Activated CD4-positive, alpha-beta T cell treated with anti-CD3 and anti-CD28 coated beads, Interleukin-2, Interleukin-6, amounts not matched to agents 100 ng/mL and 50 ng/mL, durations not matched to agents 16 hours and 8 hours (primary cell): Measurements from ENCODE around the gene SF3B6.
"Not testable (repeated sequence)": the region's sequence is repeated elsewhere in the genome, so short reads cannot be mapped to it uniquely, and the experiment has no call there.

Experiments
- DNase-seq: peaks from one replicate; pipeline ENCODE4 v3.0.0-alpha.2; 2020

SF3B6 gene, protein sequence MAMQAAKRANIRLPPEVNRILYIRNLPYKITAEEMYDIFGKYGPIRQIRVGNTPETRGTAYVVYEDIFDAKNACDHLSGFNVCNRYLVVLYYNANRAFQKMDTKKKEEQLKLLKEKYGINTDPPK

DNA sequence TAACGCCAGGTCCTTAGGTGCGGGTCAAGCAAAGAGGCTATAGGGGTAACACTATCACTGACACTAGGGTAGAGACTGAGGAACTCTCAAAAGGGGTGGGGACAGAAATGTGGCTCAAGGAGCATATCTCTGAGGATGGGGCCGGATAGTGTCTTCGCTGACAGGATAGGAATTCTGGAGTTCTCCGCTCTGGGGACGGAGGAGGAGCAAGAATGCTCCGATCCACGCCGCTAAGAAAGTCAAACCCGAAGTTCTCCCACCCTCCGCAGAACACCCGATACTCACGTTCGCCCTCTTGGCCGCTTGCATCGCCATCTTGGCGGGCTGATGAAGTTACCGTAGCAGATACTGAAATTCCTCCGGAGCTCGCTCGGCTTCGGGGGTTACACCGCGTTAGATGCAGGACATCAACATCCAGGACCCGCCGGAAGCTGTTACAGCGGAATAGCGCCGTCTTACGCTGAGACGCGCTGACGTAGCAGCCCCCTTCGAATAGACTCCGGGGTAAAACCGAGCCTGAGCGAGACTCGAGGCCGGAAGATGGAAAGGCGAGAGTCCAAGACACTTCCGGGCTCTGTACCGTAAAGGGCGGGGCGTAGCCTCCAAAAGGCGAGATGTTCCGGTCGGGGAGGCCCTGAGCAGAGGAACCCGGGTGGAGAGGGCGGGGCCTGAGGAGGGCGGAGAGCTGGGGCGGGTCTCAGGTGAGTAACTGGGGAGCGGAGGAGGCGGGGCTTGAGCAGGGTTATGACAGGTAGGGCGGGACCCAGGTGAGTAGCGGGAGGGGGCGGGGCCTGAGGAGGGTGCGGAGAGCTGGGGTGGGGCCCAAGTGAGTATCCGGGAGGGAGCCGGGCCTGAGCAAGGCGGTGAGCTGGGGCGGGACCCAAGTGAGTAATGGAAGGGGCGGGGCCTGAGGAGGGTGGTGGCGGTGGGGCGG, at the start of gene SF3B6:
SF3B6 (minus strand) TSS at position 412 of the 934 bp plus-strand sequence; CDS start at position 315, 97 bp downstream.
- DNase-seq = peak; percentile 99

DNA sequence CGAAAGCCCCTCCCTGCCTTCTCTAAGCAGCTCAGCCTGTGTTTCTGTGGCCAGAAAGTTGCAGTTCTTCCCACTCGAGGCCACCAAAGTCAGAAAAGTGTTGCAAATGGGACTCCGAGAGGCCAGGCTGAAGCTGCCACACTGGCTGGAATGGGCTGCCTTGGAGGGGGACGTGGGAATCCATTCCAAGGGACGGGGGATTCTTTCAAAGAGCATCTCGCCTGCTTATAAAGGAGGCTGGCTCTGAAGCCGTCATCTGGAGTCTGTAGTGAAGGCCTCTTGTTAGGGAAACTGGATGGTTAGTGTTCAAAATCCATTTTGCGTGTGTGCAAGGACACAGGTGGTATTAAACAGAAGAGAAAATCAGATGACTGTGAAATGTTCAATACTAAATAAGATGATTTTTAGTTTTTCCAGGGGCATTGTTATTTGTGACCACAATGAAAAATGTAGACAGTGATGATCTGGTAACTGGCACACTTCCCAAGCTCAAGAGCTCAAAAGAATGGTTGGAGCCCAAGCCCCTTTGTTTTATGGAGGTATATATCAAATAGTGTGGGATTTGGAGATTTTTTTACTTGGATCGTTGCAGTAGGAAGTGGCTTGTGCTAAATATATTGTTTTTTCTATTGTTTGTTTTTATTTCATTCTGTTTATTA, 47.9 kb upstream of the SF3B6 start:
- no peak for DNase-seq

DNA sequence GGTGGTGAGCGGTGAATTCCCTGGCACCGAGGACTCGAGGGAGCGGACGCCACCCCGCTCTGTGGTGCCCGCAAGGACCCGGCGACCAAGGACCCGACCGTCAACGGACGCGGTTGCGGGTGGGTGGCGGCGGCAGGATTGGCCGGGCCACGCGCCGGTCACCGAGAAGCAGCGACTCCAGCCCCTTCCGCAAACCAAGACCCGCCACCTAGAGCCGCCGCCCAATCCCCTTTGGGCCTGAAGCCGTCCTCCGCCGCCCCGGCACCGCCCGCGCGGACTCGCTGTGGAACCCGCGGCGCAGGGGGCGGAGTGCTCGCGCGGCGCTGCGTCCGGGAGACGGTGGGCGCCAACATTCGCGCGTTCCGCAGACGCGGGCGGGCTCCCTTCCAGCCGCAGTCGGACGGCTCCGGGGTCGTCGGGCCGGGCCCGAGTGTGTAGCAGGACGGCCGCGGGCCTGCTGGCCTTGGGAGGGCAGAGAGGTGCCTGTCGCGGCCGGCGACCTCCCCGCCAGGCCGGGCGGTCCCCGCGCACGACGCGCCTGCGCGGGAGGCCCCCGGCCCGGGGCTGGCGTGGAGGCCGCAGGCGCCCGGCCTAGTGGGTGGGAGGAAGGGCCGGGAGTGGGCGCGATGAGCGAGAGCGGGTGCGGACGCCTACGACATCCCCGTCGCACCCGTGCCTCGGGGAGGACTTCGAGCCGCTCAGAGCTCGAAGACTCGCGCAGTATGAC, 47.2 kb upstream of the SF3B6 start, which contains the start of the genes FAM228B and PFN4:
FAM228B (plus strand) TSS at position 275 of the 727 bp plus-strand sequence. CDS start 893 bp downstream, outside the sequence.
PFN4 (minus strand) TSS at position 140 of the 727 bp plus-strand sequence. CDS start 799 bp downstream, outside the sequence.
- peak; percentile 87 for DNase-seq

DNA sequence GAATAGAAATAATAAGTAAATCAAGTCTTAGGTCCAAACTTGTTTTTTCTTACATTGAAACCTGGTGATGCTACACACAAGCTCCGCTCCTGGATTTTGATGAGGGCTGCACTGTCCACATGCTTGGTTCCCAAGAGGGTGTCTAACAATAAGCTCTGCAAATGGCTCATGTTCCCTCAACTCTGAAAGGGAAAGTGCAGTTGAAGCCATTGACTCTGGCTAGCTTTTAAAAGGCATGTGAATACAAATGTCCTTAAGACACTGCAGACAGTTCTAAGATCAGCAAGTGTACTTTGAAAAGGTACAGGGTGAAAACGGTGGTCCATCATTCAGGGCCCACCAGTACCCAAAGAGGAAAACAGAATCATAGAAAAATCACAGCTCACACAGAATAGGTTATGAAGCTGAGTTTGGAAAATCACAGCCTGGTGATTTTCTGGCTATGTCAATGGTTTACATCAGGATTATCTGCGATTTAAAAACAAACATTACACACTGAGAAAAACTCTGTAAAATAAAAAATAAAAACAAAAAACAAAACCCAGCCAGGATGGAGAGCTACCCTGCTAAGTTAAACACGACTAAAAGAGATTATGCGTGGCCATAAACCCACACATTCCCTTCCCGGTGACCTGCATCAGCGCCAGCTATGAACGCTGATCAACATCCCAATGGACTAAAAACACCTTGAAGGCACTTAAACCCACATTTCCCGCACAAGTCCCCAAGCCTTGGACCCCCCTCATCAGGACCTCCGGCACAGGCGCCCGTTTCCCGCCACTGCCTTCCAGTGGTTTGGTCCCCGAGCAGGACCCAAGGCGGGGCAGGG, 46.5 kb upstream of the SF3B6 start:
- DNase-seq = no peak

DNA sequence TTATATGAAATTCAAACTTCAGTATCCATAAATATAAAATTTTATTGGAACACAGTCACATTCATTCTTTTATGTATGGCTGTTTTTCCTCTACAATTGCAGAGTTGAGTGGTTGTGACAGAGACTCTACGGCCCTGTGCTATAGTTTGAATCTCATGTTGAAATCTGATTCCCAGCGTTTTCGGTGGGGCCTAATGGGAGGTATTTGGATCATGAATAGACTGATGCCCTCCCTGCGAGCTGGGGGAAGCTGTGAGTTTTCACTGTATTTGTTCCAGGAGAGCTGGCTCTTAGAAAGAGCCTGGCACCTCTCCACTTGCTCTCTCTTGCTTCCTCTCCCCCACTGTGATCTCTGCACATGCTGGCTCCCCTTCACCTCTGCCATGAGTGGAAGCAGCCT, 45.3 kb upstream of the SF3B6 start:
- no peak for DNase-seq

DNA sequence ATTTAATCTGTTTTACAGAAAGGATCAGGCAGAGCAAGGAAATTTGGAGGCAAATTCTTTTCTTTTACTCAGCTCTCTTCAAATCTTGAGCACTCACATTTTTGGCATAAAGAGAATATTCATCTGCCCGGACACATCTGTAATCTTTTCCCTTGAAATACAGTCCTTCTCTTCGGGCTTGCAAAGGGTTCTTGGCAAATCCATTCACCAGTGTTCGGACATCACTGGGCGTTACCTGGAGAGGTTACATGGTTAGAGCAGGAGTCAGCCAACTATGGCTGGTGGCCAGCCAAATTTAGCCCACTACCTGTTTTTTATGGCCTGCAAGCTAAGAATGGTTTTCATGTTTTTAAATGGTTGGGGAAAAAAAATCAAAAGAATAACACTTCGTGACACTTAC, 44.9 kb upstream of the SF3B6 start:
- no peak for DNase-seq

DNA sequence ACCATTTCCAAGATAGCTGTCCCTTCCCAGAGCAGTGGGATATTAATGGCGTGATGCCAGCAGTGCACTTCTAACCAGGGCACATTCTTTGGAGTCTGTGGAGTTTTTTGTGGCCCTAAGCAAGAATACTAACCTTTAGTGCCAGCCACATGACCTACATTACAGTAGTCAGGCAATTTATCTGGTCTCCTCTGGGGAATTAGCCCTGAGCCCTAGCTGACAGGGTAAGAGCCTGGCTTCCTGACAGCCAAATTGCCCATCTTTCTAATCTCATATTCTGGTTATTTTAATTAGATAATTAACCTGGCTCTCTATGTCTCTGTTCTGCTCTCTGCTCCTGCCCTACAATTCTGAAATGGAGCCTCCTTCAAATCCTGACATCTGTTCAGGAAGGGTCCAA, 41.8 kb upstream of the SF3B6 start:
- no peak for DNase-seq

DNA sequence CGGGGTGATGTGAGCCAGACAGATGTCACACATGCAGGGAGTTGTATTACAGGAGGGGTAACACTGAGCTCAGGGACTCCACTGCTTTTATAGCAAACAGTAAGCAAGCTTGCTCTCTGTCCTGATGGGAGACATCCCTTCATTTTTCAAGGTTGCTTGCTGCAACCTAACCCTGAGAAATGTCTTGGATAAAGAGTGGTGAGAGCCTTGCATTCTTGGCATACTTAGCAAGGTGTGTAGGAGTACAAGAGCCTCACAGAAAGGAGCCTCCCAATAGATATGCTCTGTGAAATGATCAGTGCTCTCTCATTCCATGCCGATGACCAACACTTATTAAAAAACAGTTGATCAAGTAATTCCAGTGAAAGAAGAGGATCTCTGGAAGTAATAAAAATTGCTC, 38.9 kb upstream of the SF3B6 start:
- no peak for DNase-seq

DNA sequence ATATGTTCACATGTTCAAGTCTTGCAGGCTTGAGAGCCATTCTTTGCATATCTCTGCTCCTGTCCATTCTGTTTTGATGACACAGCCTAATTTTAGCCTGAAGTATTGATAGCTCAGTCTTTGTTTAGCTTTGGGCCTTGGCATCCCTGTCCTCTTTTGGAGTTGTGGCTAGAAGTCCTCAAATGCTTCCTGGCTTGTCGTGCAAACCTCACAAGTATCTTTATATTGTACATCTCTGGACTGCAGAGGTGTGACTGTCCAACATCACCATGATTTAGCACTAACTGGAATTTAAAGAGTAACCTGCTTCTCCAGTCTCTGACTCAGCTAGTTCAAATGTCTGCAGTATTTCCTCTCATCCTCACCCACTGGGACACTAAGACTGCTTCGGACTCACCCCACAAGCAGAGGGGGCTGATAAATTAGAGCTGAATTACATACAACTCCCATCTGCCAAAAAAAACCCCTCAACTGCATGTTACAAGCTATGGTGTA, 35.3 kb upstream of the SF3B6 start:
- no peak for DNase-seq

DNA sequence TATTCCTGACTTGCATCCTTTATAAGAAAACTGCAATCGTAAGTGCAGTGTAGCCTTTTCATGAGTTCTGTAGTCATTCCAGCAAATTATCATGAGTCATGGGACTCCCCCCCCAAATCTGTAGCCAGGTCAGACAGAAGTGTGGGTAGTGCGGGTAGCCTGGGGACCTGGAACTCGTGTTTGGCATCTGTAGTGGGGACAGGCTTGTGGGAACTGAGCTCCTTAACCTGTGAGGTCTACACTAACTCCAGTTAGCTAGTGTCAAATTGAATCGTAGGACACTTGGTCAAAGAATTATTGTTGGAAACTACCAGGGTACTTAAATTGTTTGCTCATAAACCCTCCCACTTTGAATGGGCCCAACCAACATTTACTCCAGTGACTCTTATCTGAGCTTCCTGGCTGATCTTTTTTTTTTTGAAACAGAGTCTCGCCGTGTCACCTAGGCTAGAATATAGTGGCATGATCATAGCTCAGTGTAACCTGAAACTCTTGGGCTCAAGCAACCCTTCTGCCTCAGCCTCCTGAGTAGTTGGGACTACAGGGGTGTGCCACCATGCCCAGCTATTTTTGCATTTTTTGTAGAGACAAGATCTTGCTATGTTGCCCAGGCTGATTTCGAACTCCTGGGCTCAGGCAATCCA, 34.7 kb upstream of the SF3B6 start:
- DNase-seq = no peak

DNA sequence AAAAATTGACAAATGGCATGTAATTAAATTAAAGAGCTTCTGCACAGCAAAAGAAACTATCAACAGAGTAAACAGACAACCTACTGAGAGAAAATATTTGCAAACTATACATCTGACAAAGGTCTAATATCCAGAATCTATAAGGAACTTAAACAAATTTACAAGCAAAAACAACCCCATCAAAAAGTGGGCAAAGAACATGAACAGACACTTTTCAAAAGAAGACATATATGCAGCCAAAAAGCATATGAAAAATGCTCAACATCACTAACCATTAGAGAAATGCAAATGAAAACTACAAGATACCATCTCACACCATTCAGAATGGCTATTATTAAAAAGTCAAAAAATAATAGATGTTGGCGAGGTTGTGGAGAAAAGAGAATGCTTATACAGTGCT, 33.3 kb upstream of the SF3B6 start:
- DNase-seq = not testable (repeated sequence)

DNA sequence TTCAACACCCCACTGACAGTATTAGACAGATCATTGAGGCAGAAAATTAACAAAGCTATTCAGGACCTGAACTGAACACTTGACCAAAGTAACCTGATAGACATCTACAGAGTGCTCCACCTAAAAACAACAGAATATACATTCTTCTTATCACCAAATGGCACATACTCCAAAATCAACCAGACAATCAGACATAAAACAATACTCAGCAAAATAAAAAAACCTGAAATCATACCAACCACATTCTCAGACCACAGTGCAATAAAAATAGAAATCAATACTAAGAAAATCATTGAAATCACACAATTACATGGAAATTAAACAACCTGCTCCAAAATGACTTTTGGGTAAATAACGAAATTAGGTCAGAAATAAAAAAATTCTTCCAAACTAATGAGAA, 31.2 kb upstream of the SF3B6 start:
- no peak for DNase-seq

DNA sequence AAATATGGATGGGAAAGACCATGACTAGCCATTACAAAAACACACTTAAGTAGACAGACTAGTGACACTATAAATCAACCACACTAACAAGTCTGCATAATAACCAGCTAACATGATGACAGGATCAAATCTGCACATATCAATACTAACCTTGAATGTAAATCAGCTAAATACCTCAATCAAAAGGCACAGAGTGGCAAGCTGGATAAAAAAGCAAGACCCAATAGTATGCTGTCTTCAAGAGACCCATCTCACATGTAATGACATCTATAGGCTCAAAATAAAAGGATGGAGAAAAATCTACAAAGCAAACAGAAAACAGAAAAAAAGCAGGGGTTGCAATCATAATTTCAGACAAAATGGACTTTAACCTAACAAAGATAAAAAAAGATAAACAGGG, 30.7 kb upstream of the SF3B6 start:
- DNase-seq = no peak

DNA sequence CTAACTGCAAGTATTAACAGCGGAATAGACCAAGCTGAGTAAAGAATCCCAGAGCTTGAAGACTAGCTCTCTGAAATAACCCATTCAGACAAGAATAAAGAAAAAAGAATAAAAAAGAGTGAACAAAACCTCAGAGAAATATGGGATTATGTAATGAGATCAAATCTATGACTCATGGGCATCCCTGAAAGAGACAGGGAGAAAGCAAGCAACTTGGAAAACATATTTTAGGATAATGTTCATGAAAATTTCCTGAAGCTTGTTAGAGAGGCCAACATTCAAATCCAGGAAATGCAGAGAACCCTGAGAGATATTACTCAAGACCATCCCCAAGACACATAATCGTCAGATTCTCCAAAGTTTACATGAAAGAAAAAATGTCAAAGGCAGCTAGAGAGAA, 29.7 kb upstream of the SF3B6 start:
- no peak for DNase-seq

DNA sequence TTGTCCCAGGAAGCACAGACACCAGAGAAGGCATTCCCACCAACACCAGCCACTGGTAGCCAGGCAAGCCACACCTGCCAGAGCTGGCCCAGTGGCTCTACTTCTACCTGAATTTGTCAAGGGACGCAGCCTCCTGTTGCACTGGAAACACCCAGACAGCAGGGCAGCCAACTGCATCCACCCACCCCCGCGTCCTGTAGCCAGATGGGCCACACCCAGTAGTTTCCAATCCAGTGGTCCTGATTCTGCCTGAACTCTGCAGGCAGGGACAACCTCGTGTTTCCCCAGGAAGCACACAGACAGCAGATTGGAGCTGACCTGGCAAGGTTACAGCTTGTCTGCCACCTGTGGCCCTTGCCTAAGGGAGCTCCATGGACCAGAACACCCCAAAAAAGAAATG, 28.8 kb upstream of the SF3B6 start:
- DNase-seq = no peak

DNA sequence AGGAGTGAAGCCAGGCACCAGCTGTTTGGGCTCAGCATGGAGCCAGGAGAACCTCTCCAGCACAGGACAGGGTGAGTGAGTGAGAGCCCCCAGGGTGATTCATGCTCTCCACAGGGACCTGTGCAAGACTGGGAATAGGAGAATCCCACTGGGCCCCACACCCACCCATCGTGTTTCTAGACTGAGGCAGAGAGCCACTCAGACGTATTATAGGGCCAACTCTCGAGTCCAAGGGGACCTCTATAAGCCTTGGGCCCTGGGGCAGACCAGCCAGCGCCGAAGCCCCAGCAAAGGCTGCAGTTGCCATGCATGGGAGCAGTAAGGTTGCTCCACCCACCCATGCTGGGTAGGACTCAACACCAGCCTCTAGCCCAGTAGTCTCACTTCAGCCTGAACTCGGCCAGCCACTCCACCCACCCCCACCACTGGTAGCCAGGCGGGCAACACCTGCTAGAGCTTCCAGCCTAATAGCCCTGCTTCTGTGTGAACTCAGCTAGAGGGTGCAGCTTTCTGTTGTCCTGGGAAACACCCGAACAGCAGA, 28.1 kb upstream of the SF3B6 start:
- no peak for DNase-seq

DNA sequence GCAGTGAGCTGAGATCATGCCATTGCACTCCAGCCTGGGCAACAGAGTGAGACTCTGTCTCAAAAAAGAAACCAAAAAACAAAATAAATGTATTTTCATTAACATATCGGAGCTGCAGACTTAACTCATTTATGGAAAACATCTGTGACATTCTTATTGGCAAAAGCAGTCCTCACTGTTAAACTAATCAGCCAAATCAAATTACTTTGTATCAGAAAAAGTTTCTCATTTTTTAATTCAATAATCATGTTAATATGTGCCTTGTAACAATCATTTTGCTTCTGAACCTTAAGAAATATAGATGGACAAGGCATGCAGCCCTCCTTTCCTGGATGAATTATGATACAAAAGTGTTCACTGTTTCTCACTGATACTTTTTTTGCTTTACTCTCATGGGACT, 26.6 kb upstream of the SF3B6 start:
- no peak for DNase-seq

DNA sequence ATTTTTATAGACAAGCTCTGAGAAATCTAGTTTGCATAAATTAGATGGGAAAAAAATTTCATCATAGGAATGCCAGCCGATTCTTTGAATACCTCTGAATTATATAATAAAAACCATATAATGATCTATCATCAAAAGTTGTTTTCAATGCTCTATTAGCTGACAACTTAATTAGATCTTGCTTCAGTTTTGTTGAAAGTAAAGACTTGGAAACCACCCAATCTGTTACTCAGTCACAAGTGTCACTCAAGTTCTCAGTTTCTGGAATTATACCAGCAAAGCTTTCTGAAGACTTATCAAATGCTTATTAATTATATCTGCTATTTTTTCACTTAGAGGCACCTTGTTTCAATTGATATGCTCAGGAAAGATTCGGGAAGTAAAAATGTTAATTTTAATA, 25.9 kb upstream of the SF3B6 start:
- no peak for DNase-seq

DNA sequence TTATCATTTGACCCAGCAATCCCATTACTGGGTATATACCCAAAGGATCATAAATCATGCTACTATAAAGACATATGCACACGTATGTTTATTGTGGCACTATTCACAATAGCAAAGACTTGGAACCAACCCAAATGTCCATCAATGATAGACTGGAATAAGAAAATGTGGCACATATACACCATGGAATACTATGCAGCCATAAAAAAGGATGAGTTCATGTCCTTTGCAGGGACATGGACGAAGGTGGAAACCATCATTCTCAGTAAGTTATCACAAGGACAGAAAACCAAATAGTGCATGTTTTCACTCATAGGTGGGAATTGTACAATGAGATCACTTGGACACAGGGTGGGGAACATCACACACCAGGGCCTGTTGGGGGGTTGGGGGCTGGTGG, 24.6 kb upstream of the SF3B6 start:
- not testable (repeated sequence) for DNase-seq

DNA sequence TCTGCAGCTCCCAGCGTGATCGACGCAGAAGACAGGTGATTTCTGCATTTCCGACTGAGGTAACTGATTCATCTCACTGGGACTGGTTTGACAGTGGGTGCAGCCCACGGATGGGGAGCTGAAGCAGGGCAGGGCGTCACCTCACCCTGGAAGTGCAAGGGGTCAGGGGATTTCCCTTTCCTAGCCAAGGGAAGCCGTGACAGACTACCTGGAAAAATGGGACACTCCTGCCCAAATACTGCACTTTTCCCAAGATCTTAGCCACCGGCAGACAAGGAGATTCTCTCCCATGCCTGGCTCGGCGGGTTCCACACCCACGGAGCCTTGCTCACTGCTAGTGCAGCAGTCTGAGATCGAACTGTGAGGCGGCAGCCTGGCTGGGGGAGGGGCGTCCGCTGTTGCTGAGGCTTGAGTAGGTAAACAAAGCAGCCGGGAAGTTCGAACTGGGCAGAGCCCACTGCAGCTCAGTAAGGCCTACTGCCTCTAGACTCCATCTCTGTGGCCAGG, 19.1 kb upstream of the SF3B6 start:
- DNase-seq = not testable (repeated sequence)

DNA sequence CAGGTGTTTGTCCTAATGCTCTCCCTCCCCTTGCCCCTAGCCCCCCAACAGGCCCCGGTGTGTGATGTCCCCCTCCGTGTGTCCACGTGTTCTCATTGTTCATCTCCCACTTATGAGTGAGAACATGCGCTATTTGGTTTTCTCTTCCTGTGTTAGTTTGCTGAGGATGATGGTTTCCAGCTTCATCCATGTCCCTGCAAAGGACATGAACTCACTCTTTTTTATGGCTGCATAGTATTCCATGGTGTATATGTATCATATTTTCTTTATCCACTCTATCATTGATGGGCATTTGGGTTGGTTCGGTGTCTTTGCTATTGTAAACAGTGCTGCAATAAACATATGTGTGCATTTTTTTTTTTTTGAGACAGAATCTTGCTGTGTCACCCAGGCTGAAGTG, 17.1 kb upstream of the SF3B6 start:
- not testable (repeated sequence) for DNase-seq
